Activated CD4-positive, alpha-beta T cell treated with anti-CD3 and anti-CD28 coated beads for 36 hours (primary cell): Measurements from ENCODE around the gene RAB34. TPM values are rescaled to one million over a fixed set of nuclear protein-coding genes. Genes with fewer than 3 reads are reported as not detected.

Source experiments
- ATAC-seq: fragments of 200-7000 bp; cut with Tn5 transposase; one replicate; pipeline ENCODE4 v1.10.0; 2021; ENCODE audit warnings: mild to moderate bottlenecking, moderate library complexity
- CTCF ChIA-PET: fragments of 350-600 bp; sonication (Branson Sonifier 250); formaldehyde crosslinking; loops from one replicate; lab custom pipeline; 2021; ENCODE audit warnings: antibody characterized with exemption; lab: Charles Lee
- POLR2A ChIA-PET: fragments of 350-600 bp; sonication (Branson Sonifier 250); formaldehyde crosslinking; loops from one replicate; lab custom pipeline; 2021; ENCODE audit warnings: antibody characterized with exemption, inconsistent platforms; lab: Charles Lee
- DNase-seq: peaks from one replicate; pipeline ENCODE4 v3.0.0-alpha.2; 2020
- H3K27ac Mint-ChIP-seq: one replicate; pipeline ENCODE4 v1.8.0; 2021; ENCODE audit warnings: mixed read lengths
- H3K27me3 Mint-ChIP-seq: one replicate; pipeline ENCODE4 v1.8.0; 2021; ENCODE audit warnings: mixed read lengths
- H3K36me3 Mint-ChIP-seq: one replicate; pipeline ENCODE4 v1.8.0; 2021; ENCODE audit warnings: low read depth, mixed read lengths
- H3K4me1 Mint-ChIP-seq: one replicate; pipeline ENCODE4 v1.8.0; 2021; ENCODE audit warnings: mixed read lengths
- H3K4me3 Mint-ChIP-seq: one replicate; pipeline ENCODE4 v1.8.0; 2021; ENCODE audit warnings: mild to moderate bottlenecking, moderate library complexity, mixed read lengths
- H3K9me3 Mint-ChIP-seq: one replicate; pipeline ENCODE4 v1.8.0; 2021; ENCODE audit warnings: low read depth, mixed read lengths
- intact Hi-C, 2 experiments: fragments of 100-400 bp; cut with DNase I in 1 of 2; cut with micrococcal nuclease in 1 of 2; formaldehyde crosslinking; loops; one replicate each; pipeline versions ENCODE4 v1.14.2 to v1.15.1; 2022 to 2024; cut with DNase I, micrococcal nuclease
- total RNA-seq, 2 experiments: library from RNA; stranded (reverse); gene quantifications; one replicate each; pipeline ENCODE4 v1.2.3, GENCODE V29; 2021

The RAB34 gene
- total RNA-seq, 2 experiments from 2014 or later = 13.6 to 17.4 TPM

- no peak for ATAC-seq
- Mint-ChIP-seq H3K9me3 (no peaks in the 10 kb centered on the region), H3K27me3 (no peaks in the 10 kb centered on the region), H3K27ac (no peak overlapping the region), H3K36me3 (peaks cover 56% of the 10 kb centered on the region), H3K4me1 (peaks cover 3% of the 10 kb centered on the region), H3K4me3 (no peak overlapping the region)
- no peak for DNase-seq
- intact Hi-C loops = no loop called here
- POLR2A ChIA-PET = interaction anchor here (0.6 kb wide), 1 partner anchor 10 kb away, joined by 3 read pairs; no protein-coding TSS in a partner anchor
- CTCF ChIA-PET = interaction anchor here (0.5 to 1.2 kb wide), 2 partner anchors 19 to 130 kb away, joined by 3 read pairs; partner anchors contain the start of genes PIGS and RPL23A
Observed at GRCh38 chr17:28700830-28701492, 16.7 kb downstream of the RAB34 start.

- intact Hi-C loops = no loop called here
- H3K4me3 Mint-ChIP-seq = no peak overlapping the region
- H3K27ac Mint-ChIP-seq = no peak overlapping the region
- peaks cover 3% of the 10 kb centered on the region for H3K4me1 Mint-ChIP-seq
- H3K9me3 Mint-ChIP-seq = no peaks in the 10 kb centered on the region
- POLR2A ChIA-PET = interaction anchor here (0.6 kb wide), 1 partner anchor 60 kb away, joined by 3 read pairs; no protein-coding TSS in a partner anchor
- no peak for ATAC-seq
- H3K27me3 Mint-ChIP-seq = no peaks in the 10 kb centered on the region
- DNase-seq = no peak
- CTCF ChIA-PET = interaction anchor here (1.0 kb wide), 1 partner anchor 19 kb away, joined by 5 read pairs; no protein-coding TSS in a partner anchor
- peaks cover 58% of the 10 kb centered on the region for H3K36me3 Mint-ChIP-seq
Observed at GRCh38 chr17:28700278-28700677, 17.4 kb downstream of the RAB34 start.

- POLR2A ChIA-PET = no interaction called here
- Mint-ChIP-seq H3K36me3 (peaks cover 67% of the 10 kb centered on the region), H3K4me3 (no peak overlapping the region), H3K27me3 (no peaks in the 10 kb centered on the region), H3K27ac (peak overlapping the region; percentile 68), H3K9me3 (no peaks in the 10 kb centered on the region), H3K4me1 (peaks cover 3% of the 10 kb centered on the region)
- intact Hi-C loops = no loop called here
- DNase-seq (no peak), ATAC-seq (no peak)
- CTCF ChIA-PET = interaction anchor here (0.6 kb wide), 1 partner anchor 238 kb away, joined by 3 read pairs; no protein-coding TSS in a partner anchor
Observed at GRCh38 chr17:28698253-28698941, 19.3 kb downstream of the RAB34 start.

- ChIA-PET POLR2A (interaction anchor here (0.5 kb wide), 1 partner anchor 317 kb away, joined by 3 read pairs; no protein-coding TSS in a partner anchor), CTCF (interaction anchor here (1.3 kb wide), 1 partner anchor 47 kb away, joined by 4 read pairs; no protein-coding TSS in a partner anchor)
- no peak overlapping the region for H3K27ac Mint-ChIP-seq
- H3K4me1 Mint-ChIP-seq = peaks cover 3% of the 10 kb centered on the region
- no peak for DNase-seq
- peaks cover 61% of the 10 kb centered on the region for H3K36me3 Mint-ChIP-seq
- no peaks in the 10 kb centered on the region for H3K9me3 Mint-ChIP-seq
- H3K27me3 Mint-ChIP-seq = no peaks in the 10 kb centered on the region
- no peak overlapping the region for H3K4me3 Mint-ChIP-seq
- intact Hi-C loops = no loop called here
- no peak for ATAC-seq
Observed at GRCh38 chr17:28693869-28694268, 23.8 kb downstream of the RAB34 start.

GRCh38 chr17:28689011-28689410 is 28.7 kb downstream of the RAB34 start:
- CTCF ChIA-PET = interaction anchor here (0.7 to 1.4 kb wide), 2 partner anchors 12 to 103 kb away, joined by 3 to 5 read pairs; no protein-coding TSS in a partner anchor
- ATAC-seq (no peak), DNase-seq (no peak)
- H3K9me3 Mint-ChIP-seq = no peaks in the 10 kb centered on the region
- H3K27ac Mint-ChIP-seq = no peak overlapping the region
- POLR2A ChIA-PET = no interaction called here
- no peaks in the 10 kb centered on the region for H3K4me1 Mint-ChIP-seq
- no peaks in the 10 kb centered on the region for H3K27me3 Mint-ChIP-seq
- intact Hi-C loops = no loop called here
- no peak overlapping the region for H3K4me3 Mint-ChIP-seq
- H3K36me3 Mint-ChIP-seq = peaks cover 68% of the 10 kb centered on the region

GRCh38 chr17:28688481-28688880 is 29.2 kb downstream of the RAB34 start:
- intact Hi-C loops = no loop called here
- H3K27me3 Mint-ChIP-seq = no peaks in the 10 kb centered on the region

GRCh38 chr17:28686296-28686695 is 31.4 kb downstream of the RAB34 start:
- Mint-ChIP-seq H3K9me3 (no peaks in the 10 kb centered on the region), H3K27me3 (no peaks in the 10 kb centered on the region), H3K4me3 (no peak overlapping the region), H3K4me1 (no peaks in the 10 kb centered on the region), H3K36me3 (peaks cover 76% of the 10 kb centered on the region), H3K27ac (no peak overlapping the region)
- DNase-seq = no peak
- CTCF ChIA-PET = interaction anchor here (1.3 kb wide), 1 partner anchor 40 kb away, joined by 3 read pairs; no protein-coding TSS in a partner anchor
- POLR2A ChIA-PET = no interaction called here
- no peak for ATAC-seq
- intact Hi-C loops = no loop called here

More at GRCh38 chr17:28688481-28688880, 29.2 kb downstream of the RAB34 start:
- no peak overlapping the region for H3K27ac Mint-ChIP-seq
- no peaks in the 10 kb centered on the region for H3K4me1 Mint-ChIP-seq
- no peaks in the 10 kb centered on the region for H3K9me3 Mint-ChIP-seq
- ATAC-seq = no peak
- ChIA-PET POLR2A (interaction anchor here (0.6 kb wide), 1 partner anchor 21 kb away, joined by 3 read pairs; no protein-coding TSS in a partner anchor), CTCF (interaction anchor here (0.7 to 1.4 kb wide), 3 partner anchors 11 to 103 kb away, joined by 3 to 5 read pairs (median 3); no protein-coding TSS in a partner anchor)
- no peak for DNase-seq
- peaks cover 66% of the 10 kb centered on the region for H3K36me3 Mint-ChIP-seq
- H3K4me3 Mint-ChIP-seq = no peak overlapping the region

GRCh38 chr17:28685366-28685765 is 32.3 kb downstream of the RAB34 start:
- Mint-ChIP-seq H3K4me3 (no peak overlapping the region), H3K36me3 (peaks cover 74% of the 10 kb centered on the region), H3K4me1 (no peaks in the 10 kb centered on the region), H3K9me3 (no peaks in the 10 kb centered on the region), H3K27ac (no peak overlapping the region), H3K27me3 (no peaks in the 10 kb centered on the region)
- ATAC-seq (no peak), DNase-seq (no peak)
- POLR2A ChIA-PET = no interaction called here
- intact Hi-C loops = no loop called here
- CTCF ChIA-PET = no interaction called here

GRCh38 chr17:28684963-28685362 is 32.7 kb downstream of the RAB34 start:
- CTCF ChIA-PET = interaction anchor here (1.4 to 1.9 kb wide), 2 partner anchors 17 to 39 kb away, joined by 4 to 5 read pairs; no protein-coding TSS in a partner anchor
- H3K4me1 Mint-ChIP-seq = no peaks in the 10 kb centered on the region
- no peaks in the 10 kb centered on the region for H3K9me3 Mint-ChIP-seq
- H3K27me3 Mint-ChIP-seq = no peaks in the 10 kb centered on the region
- H3K4me3 Mint-ChIP-seq = no peak overlapping the region
- H3K36me3 Mint-ChIP-seq = peaks cover 70% of the 10 kb centered on the region
- no peak for ATAC-seq
- POLR2A ChIA-PET = no interaction called here
- intact Hi-C loops = no loop called here
- DNase-seq = no peak
- no peak overlapping the region for H3K27ac Mint-ChIP-seq

GRCh38 chr17:28682655-28683054 is 35.0 kb downstream of the RAB34 start:
- peaks cover 58% of the 10 kb centered on the region for H3K36me3 Mint-ChIP-seq
- no peaks in the 10 kb centered on the region for H3K27me3 Mint-ChIP-seq
- POLR2A ChIA-PET = no interaction called here
- no peaks in the 10 kb centered on the region for H3K9me3 Mint-ChIP-seq
- no peak overlapping the region for H3K4me3 Mint-ChIP-seq
- DNase-seq (no peak), ATAC-seq (no peak)
- H3K27ac Mint-ChIP-seq = no peak overlapping the region
- intact Hi-C loops = no loop called here
- CTCF ChIA-PET = interaction anchor here (1.4 kb wide), 1 partner anchor 36 kb away, joined by 5 read pairs; no protein-coding TSS in a partner anchor
- H3K4me1 Mint-ChIP-seq = no peaks in the 10 kb centered on the region

- Mint-ChIP-seq H3K4me1 (no peaks in the 10 kb centered on the region), H3K4me3 (no peak overlapping the region), H3K36me3 (peaks cover 63% of the 10 kb centered on the region), H3K27me3 (no peaks in the 10 kb centered on the region), H3K27ac (no peak overlapping the region), H3K9me3 (no peaks in the 10 kb centered on the region)
- DNase-seq (peak; percentile 22), ATAC-seq (peak; percentile 33)
- intact Hi-C loops = no loop called here
- POLR2A ChIA-PET = interaction anchor here (0.6 kb wide), 1 partner anchor 266 kb away, joined by 3 read pairs; no protein-coding TSS in a partner anchor
- CTCF ChIA-PET = interaction anchor here (0.5 to 3.2 kb wide), 9 partner anchors 8 to 128 kb away, joined by 3 to 26 read pairs (median 4); partner anchors contain the start of gene BLTP2
Observed at GRCh38 chr17:28675980-28676379, 41.7 kb downstream of the RAB34 start.
